ENCODE data around the gene PACSIN2.
"Not testable (repeated sequence)": the region's sequence is repeated elsewhere in the genome, so short reads cannot be mapped to it uniquely, and the experiment has no call there.

PACSIN2 gene

DNA sequence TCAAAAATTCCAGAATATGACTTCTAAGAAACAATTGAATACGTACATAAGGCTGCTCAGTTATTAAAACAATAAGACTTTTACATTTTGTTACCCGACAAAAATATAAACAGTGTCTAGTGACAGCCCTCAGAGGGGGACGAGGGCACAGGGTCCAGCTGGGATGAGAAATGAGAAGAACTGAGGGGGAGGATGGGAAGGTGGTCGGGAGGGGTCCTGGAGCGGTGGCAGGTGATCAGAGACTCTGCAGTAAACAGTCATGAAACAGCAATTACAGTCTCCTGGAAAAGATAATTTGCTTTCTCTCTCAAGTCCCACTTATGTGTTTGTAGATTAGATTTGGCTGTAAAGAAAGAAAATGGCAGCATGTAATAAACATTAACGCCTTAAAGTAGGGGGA, 56.0 kb downstream of the PACSIN2 start:
- TF ChIP-seq CTCF (conservative IDR thresholded peaks at IDR 0.05; ENCODE audit: low read depth), result no peak
- POLR2A ChIA-PET (ENCODE audit: low non-redundant PET), result no interaction called here
- CTCF ChIA-PET, result no interaction called here
- H3K27ac ChIP-seq, result peak overlapping the region; percentile 46; the same call in 1 of the 2 replicates
- DNase-seq (ENCODE audit: low spot score), result no peak

DNA sequence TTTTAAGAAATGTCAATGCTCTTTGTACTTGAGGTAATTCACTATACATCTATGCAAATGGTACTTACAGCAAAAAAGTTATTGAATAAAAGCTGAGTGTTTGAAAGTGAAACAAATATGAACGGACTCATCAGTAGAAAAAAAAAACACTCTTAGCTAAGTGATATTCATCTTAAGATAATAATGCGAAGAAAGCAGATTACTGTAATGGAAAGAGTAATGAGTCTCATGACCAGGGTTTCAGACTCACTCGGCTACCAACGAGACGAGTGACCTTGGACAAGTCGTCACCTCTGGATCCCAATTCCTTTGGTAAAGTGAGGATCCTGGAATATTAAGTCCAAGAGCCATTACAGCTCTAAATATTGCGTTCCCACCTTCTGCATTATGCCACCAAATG, 57.0 kb downstream of the PACSIN2 start:
- DNase-seq (ENCODE audit: low spot score), result no peak
- no peak for TF ChIP-seq CTCF (conservative IDR thresholded peaks at IDR 0.05; ENCODE audit: low read depth)
- ChIA-PET CTCF (interaction anchor here (0.6 to 0.7 kb wide), 2 partner anchors 25 to 485 kb away, joined by 3 read pairs; no protein-coding TSS in a partner anchor), POLR2A (ENCODE audit: low non-redundant PET) (no interaction called here)
- H3K27ac ChIP-seq, result no peak overlapping the region

DNA sequence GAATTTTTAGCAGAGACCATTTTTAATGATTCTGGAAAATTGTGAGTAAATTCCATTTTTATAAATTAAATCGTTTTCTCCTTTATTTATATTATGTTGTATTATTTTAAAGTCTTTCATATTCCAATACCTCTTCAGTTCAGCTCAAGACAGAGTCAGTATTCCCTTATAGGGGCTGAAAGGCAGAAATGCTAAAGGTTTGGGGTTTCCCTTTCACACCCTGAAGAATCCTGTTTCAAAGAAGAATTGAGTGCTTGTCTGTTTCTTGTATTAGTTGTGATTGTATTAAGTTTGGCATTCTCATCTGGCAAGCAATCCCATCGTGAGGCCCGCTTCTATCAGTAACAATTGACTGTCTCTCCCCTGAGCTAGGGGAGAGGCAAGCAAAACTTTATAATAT, 57.4 kb downstream of the PACSIN2 start:
- no peak overlapping the region for H3K27ac ChIP-seq
- no peak for DNase-seq (ENCODE audit: low spot score)
- POLR2A ChIA-PET (ENCODE audit: low non-redundant PET), result no interaction called here
- TF ChIP-seq CTCF (conservative IDR thresholded peaks at IDR 0.05; ENCODE audit: low read depth), result no peak
- CTCF ChIA-PET, result interaction anchor here (0.6 to 0.7 kb wide), 3 partner anchors 25 to 484 kb away, joined by 3 read pairs; no protein-coding TSS in a partner anchor

DNA sequence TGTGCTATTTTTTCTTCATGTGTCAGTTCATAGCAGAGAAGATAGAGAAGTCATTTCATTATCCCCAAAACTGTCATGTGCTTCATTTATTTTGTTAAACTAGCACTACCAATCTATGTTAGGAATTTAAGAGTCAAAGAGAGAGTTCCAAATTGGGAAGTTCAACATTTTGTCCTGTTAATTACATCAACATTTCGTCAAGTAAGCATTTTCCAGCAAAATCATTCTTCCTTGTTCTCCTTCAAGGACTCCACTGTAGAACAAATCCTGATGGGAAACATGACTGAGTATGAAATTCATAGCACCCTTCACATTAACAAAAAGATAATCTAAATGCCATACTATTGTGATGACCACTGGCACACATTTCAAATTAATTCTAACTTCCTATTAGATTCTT, 59.1 kb downstream of the PACSIN2 start:
- DNase-seq (ENCODE audit: low spot score), result no peak
- TF ChIP-seq CTCF (conservative IDR thresholded peaks at IDR 0.05; ENCODE audit: low read depth), result no peak
- ChIA-PET CTCF (no interaction called here), POLR2A (ENCODE audit: low non-redundant PET) (no interaction called here)
- no peak overlapping the region for H3K27ac ChIP-seq

DNA sequence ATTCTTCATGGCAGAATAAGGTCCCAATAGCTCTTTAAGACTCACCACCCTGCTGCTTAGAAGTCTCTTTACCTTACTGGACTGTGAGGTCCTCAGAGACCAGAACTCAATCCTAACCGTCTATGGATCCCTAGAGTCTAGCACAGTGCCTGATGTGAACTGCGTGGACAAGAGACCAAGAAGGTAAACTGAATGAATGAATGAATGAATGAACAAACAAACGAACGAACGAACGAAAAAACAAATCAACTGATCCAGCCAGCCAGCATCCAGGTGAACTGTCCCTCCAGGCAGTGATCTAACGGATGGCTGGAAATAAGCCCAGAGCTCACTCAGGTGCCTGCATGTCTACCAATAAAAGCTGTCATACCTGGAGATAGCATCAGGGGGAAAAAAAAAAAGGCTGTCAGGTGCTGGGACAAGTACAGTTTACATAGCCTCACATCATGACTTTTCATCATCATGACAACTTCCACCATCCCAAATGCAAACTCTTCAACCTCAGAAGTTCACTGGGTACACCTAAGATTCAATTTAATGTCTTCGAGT, 59.8 kb downstream of the PACSIN2 start:
- no peak overlapping the region for H3K27ac ChIP-seq
- ChIA-PET POLR2A (ENCODE audit: low non-redundant PET) (no interaction called here), CTCF (no interaction called here)
- no peak for TF ChIP-seq CTCF (conservative IDR thresholded peaks at IDR 0.05; ENCODE audit: low read depth)
- no peak for DNase-seq (ENCODE audit: low spot score)

GRCh38 chr22:42953751-42954150, 61.2 kb downstream of the PACSIN2 start:
- H3K27ac ChIP-seq; POLR2A ChIA-PET (ENCODE audit: low non-redundant PET); DNase-seq (ENCODE audit: low spot score): not testable (repeated sequence)
- CTCF ChIA-PET, result interaction anchor here (0.7 kb wide), 1 partner anchor 36 kb away, joined by 3 read pairs; no protein-coding TSS in a partner anchor

- CTCF ChIA-PET, result interaction anchor here (0.6 kb wide), 1 partner anchor 66 kb away, joined by 3 read pairs; no protein-coding TSS in a partner anchor
- DNase-seq (ENCODE audit: low spot score), result no peak
- POLR2A ChIA-PET (ENCODE audit: low non-redundant PET), result no interaction called here
- H3K27ac ChIP-seq, result no peak overlapping the region
- no peak for TF ChIP-seq CTCF (conservative IDR thresholded peaks at IDR 0.05; ENCODE audit: low read depth)
These were observed 63.7 kb downstream of the PACSIN2 start for GRCh38 chr22:42951093-42951710.

Data from RWPE1 (cell line).